Kasumi-1 (cell line): Measurements from ENCODE around the gene ITPRID2.

ENCODE experiments used
- DNase-seq, 2 experiments: peaks; one replicate each; lab custom pipeline; 2025; lab: John Stamatoyannopoulos, UW

ITPRID2 gene

DNA sequence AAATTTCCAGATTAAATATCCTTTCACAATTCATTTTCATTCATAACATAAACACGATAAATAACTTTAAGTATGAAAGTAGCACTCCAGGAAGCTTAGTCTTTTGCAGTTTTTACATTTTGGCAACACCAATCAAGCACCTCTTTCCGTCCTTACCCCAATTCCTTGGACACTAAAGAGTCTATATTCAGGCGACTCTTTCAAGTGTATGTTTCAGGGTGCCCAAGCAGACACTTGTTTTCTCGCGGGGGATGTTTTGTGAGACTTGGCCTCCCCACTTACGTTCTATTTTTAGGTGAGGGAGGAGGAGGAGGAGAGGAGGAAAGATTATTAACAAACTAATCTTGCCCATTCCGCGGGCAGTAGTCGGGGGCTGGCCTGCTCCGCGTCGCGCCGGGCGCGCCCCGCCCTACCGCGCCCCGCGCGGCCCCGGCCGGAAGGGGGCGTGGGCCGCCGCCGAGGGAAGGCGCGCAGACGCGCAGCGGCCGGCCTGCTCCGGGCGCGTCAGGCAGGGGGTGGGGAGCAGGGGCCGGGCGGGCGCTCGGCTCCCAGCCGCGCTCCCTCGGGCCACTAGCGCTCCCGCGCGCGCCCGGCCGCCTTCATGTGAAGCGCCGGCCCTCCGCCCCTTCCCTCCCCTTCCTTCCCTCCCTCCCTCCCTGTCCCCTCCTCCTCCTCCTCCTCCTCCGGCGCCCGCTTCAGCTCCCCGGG, at the start of gene ITPRID2:
Gene ITPRID2 (plus strand): TSS at position 473 of the 708 bp plus-strand sequence. CDS start 337 bp downstream, outside the sequence.
- peak; percentile 87 to 92 for DNase-seq

DNA sequence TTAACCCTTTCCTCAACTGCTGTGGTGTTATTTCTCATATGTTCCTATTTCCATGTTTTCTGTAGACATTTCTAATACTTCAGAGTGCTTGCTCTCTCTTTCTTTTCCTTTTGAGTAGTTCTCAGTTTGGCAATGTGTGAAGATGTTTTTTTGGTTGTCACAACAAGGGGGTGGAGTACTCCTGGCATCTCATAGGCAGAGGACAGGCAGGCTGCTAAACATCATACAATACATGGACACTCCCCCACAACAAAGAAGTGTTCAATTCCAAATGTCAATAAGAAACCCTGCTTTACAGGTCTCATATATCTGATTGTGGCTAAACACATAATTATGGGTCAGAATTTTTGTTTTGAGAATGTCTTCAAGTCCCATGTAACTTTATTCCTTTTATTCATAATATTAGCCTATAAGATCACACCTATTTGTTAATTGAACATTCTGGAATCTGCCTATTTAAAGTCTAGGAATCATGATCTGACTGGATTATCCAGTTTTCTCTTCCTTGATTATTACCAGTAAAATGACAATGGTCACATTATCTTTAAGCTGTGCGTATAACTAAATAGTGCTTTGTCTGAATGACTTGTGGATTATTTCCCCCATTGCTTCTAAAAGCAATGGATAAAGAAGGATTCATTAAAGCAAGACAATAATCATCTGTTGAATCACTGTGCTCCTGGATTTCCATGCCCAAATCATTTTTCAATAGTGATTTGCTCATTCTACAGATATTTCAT, 46.8 kb upstream of the ITPRID2 start:
- no peak for DNase-seq

DNA sequence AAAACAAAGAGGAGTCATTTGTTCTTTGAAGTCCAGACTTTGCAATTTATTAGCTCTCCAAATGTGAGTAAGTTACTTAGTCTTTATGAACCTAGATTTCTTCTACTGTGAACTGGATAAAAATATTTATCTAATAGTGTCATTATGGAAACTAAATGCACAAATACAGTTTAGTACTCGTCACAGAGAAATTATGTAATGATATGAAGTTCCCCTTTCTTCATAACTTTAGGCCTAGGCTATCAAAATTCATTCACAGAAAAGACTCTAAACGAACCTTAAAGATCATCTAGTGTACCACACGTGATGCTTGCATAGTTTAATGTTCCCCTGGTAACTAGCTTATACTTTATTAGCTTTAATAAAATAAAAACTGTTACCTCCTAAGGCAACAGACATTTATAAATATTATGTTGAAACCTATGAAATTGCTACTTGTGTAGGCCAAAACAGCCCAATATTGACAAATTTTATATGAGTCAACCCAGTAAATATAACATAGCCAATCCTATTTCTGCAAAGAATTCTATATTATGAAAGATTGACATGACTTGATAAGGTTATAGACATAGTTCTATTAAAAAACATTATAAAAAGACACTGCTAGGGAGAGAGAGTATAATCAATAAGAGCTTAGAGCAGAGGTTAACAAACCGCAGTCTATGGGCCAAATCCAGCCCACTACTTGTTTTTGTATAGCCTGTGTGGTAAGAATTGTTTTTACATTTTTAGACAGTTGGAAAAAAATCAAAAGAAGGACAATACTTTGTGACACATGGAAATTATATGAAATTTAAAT, 44.9 kb upstream of the ITPRID2 start:
- DNase-seq: peak; percentile 62 to 63

DNA sequence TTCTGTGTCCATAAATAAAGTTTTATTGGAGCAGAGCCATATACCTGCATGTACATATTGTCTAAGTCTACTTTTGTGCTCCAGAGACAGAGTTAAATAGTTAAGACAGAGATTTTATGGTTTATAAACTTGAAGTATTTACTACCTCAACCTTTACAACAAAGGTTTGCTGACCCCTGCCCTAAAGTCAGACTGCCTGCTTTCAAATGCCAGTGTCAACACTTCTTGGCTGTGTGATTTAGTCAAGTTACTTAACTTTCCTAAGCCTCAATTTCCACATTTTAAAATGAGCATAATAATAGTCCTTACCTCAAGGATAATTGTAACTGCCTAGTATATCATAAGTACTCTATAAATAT, 44.4 kb upstream of the ITPRID2 start:
- no peak for DNase-seq

DNA sequence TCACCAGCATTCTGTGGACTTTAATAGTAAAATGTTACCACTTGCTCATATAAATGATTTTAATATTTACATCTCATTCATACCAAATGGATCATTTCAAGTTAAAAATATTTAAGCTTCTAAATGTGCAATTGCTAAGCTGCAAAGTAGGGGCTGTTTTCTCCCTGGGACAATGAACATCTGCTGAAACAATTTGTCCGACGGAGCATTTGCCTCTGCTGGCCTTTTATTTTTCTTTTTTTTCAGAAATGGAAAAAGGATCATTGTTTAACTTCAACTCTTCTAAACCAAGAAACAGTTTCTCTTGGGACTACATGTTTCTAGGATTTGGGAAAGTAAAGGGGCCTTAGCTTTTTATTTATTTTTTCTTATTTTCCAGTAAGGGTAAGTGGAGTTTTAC, 43.8 kb upstream of the ITPRID2 start:
- no peak for DNase-seq

DNA sequence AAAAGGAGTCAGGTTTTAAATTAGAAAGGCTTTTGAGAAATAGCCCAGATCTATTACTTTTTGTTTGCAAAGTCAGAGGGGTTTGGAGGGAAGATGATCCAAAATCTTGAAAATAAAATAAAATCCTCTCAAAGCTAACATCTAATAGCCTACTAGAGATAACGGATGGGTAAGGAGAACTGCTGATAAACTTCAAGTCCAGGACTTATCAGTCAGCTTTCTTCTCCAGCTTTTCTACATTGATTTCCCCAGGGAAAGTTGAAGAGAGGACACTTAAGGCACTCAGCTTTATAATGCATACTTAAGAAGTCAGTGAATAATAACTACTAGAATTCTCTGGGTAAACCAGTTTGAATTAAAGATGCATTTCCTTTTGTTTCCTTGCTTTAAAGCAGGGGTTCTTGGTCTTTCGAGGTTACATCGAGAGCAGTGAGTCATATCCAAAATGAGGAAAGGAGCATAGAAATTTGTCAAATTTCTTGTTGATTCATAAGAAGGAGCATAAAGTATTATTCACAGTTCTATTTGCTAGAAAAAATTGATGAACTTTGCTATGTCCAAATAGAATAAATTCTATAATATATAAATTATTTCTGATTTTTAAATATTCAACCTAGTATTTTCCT, 43.2 kb upstream of the ITPRID2 start:
- DNase-seq: peak; percentile 28 to 59

DNA sequence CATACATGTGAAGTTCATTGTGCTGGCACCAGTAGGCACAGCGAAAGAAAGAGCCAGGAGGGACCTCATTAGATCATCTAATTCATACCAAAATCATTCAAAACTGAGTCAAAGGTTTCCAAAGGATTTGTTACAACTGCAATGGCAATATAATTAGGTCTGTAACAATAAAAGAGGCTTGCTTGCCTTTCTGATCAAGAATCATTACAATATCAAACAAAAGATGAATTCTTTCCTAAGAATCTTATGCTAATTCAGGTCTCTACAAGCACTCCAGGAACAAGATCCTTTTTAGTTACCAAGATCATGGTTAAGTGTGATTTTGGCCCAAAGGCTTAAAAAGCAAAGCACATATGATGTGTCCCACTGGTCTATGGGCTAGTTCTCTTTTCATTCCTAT, 41.9 kb upstream of the ITPRID2 start:
- DNase-seq: no peak

DNA sequence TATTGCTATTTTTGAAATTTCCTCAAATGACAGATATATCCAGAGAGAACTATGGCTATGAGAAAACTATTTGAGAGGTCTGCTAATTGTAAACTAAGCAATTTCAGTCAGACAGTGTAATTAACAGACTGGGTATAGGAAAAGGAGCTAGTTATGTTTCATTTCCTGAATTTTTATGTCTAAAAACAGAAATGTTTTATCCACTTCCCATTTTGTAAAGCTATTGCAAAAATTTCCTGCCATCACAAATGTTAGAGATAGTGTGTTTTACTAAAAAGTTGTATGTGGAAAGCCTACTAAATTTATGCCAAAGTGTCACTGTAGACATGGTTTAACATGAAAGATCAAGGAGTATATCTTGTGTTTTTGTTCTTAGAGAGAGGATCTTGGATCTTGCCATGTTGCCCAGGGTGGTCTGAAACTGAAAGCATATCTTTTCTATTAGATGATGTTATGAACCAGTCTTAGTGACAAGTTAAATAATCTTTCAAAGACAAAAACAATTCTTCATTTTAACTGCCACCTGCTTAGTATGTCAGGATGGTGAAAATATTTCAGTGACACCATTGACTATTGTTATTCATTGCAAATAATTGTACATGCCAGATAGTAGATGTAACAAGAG, 40.5 kb upstream of the ITPRID2 start:
- peak; percentile 59 to 72 for DNase-seq

DNA sequence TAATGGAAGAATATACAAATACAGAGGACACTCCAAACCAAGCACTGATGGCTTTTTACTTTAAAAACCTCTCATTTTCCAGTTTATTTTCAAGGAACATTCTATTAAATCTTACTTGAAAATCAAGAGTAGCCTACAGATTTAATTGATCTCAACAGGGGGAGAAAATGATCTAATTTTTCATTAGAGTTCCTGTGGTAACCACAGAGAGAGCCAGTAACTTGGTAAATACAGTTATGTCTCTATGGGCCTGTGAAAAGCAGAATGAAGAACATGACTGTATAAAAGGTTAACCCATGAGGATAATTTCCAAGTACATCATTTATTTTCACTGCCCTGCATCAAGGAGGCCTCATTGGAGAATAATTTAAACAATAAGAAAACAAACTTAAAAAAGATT, 39.8 kb upstream of the ITPRID2 start:
- DNase-seq: peak; percentile 40 to 49

DNA sequence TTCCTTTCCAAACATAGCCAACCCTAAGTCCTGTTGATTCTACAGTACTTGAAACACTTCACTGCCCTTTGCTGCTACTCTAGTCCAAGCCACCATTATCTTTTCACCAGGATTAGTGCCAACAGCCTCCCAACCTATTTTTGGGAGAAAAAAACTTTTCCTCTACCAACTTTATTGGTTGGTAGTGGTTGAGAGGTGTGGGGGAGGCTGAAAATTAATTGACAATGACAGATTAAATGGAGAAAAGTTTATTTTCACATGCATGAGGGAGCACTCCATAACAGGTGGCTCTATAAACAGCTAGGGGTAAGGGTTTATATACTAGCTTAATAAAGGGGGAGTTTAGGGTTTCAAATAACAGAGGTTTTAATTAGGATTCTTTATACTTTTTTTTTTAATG, 37.8 kb upstream of the ITPRID2 start:
- DNase-seq: no peak

DNA sequence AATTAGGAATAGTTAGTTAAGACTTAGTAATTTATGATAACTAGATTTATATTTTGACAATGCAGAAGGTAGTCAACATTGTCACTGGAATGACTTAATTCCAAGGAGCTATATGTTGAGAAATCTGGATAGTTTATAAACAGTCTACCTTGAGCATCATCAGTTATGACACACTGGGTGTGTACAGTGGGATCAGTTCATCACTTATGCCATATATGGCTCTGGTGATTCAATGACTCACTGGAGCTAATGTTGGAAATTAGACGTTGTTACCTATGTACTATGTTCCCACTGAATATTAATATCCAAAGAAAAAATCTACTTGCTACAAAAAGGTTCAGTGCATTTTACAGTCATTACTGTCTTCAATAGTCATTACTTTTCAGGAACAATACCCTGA, 34.0 kb upstream of the ITPRID2 start:
- DNase-seq: no peak

DNA sequence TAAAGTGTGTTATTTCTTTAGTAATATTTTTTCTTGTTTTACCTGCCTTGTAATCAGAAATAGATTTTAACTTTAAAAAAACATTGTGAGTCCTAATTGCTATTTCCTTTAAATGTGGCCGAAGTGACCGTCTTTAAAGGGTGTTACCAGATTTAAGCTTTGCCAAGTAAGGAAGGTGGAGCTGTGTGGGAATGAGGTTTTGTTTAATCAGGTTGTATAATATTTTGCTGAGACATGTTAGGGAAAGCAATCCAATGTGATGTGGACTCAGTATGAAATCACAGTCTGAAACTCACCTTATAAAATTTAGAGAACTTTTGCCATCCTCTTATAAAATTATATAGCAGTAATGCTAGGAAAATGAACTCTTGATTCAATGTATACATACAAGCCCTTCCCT, 32.9 kb upstream of the ITPRID2 start:
- DNase-seq: no peak

DNA sequence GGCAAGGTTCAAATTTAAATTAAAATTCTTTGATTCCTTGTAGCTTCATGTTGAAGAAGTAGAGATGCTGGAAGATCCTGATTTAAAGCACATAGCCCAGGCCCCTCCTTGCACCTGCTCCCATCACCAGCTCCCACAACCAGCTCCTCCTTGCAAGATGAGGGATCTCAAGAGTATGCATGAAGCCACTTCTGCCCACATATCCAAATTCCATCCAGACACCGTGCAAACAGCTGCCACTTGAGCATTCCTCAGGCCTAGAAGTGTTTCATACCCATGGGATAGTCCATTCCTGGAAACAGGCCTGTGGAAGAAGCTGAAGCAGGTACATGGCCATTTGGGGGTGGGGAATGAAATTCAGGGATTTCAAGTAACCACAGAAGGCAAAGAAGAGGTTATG, 32.4 kb upstream of the ITPRID2 start:
- no peak for DNase-seq

DNA sequence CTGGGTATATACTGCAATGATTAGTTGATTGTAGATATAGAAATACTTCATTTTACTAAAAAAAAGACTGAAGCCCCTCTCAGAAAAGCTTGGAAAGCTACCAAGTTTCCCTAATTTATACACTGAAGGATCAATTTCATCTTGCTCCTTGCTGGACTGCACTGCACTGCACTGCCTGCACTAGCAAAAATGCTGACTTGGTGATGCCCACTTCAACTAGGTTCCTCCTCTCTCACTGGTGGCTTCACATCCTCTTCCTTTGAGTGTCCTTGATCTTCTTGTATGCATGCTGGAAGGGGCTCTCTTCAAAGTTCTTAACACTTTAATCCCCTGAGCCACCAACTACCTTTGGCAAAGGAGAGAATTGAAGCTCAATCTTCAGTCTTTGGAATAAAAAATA, 31.7 kb upstream of the ITPRID2 start:
- DNase-seq: no peak

DNA sequence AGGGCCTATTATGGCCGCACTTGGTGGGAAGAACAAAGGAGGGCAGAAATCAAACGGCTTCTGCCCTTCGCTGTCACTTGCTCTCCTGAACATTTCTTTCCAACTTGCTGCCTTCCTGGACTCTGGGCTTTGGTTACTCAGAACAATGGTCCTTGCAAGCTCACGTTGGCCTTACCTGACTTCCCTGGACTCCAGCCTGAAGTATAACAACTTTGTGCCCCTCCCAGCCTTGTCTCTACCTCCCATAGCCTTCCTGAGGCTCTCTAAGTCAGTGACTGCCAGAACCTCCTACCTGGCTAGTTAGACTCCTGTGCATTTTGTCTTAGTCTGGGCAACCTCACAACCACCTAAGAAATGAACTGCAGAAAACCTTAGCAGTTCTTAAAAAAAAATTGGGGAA, 30.2 kb upstream of the ITPRID2 start:
- DNase-seq: no peak

DNA sequence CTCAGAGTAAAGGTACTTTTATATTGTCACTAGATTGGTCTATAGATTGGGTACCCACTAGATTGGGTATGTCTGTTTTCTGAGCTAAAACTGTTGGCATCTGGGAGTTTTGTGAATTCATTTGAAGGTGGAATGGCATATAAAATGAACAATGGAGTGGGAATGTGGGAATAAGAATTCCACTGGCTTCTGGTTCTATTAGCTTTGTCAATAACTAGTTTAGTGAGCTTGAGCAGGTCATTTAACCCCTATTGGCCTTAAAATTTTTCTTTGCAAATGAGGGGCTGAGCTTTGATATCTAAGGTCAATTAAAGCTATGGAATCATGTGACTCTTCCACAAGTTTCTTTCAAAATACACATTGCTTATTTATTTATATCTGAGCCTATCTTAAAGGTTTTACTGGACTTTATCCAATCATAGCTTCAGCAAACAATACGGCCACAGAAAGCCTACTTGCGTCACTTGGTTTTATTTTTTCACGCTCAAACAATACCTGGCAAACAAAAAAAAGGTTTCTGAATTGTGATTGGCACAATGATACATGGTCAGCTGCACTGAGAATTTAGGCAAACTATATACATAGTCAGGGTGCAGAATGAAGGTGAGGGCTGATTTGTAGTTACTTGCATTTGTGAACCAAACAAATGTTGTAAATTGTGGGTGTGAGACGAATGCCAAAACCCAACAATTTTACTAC, 28.8 kb upstream of the ITPRID2 start:
- DNase-seq: no peak

DNA sequence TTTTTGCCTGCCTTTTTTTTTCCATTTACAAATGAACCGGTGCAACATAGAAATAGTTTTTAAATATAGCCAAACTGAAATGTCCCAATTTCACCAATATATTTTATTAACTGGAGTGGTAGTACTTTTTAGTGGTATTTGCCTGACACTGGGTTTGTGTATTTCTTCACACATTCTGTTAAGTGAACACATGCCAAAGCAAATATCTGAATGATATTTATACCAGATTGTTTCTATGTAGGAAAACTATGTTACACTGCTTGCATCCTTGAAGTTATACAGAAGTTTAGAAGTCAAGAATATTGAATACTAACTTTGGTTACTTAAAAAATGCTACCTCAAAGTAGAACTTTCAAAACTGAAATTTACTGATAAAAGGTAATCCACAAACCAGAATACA, 19.4 kb upstream of the ITPRID2 start:
- DNase-seq: no peak

DNA sequence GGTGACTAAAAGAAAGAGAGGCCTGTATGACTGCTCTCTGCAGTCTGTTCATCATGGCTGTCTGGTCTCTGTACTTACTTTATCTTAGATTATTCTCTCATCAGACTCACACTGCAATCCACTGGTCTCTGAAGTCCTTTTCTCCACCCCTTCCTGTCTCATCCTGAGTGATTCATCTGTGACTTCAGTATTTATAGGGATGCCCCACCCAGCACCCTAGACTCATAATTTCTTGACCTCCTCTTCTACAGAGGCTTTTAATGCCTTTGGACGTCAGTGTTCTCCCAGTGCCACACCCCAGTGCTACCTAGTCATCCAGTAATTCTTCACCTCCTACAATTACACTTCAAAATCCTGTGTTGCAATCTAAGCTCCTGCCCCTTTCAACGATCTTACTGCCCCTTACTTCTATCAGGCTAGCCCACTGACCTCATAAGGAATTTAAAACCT, 14.9 kb upstream of the ITPRID2 start:
- DNase-seq: no peak

DNA sequence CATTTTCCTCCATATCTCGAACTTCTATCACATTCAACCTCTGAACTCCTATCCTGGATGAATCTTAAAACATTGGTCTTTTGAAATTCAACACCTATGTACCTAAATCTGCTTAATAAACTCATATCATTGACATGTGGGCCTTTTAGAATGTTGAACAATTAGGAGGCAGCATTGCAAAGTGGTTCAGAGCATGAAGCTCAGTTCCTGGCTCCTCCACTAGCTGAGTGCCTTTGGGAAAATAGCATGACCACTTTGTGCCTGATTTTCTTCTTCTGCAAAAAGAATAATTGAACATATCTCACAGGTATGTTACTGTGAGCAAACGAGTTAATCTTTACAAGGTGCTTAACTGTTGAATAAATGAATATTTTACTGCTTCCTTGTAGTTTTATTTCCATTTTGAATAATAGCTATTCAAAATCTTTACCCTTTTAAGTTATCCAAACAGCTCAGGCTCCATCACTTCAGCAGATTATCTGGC, 14.3 kb upstream of the ITPRID2 start:
- no peak for DNase-seq

DNA sequence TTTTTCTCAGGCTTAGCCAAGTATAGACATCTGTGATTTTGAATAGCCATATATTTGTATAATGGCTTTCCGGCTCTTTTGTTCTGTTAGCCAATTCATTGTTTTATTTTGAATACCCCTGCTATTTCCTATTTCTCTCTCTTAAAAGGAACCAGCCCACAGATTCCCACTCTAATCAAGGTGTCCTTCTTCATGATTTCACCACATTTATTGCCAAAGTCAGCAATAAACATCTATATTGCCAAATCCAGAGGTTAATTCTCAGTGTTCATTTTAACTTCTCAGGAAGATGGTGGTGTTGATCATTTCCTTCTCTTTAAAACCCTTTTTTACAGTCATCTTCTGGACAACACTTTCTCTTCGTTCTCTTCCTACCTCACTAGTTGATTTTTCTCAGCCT, 13.1 kb upstream of the ITPRID2 start:
- no peak for DNase-seq

DNA sequence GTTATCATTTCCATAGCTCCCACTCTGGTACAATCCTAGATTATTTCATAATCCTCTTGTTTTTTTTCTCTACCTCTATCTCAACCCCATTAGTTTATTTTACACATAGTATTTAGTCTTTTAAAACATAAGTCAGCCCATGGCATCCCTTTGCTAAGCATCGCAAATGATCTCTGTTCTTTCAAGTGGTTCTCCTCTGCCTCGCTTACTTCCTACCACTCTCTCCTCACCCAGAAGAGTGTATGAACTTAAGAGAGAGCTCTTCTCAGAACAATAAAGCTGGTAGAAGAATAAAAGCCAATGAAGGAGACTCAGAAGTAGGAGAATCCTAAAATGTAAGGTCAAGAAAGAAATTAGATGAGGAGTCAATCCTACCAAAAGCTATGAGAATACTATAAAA, 12.2 kb upstream of the ITPRID2 start:
- no peak for DNase-seq
